K562 (cell line): Measurements from ENCODE around the gene LMO2. TPM values are rescaled to one million over a fixed set of nuclear protein-coding genes. Genes with fewer than 3 reads are reported as not detected.
A peak's percentile ranks its signal among the peaks of the same experiment; 100 is the strongest.

Experiments used
- ATAC-seq: fragments of 200-7000 bp; cut with Tn5 transposase; 3 replicates; pipeline ENCODE4 v1.9.1; 2020; ENCODE audit warnings: moderate library complexity
- BruUV-seq: library from RNA; stranded (reverse); fragments of 400-500 nt; replicated peaks from 2 replicates; lab custom pipeline; 2021; lab: Mats Ljungman, UMichigan
- CTCF ChIA-PET: fragments of 300-600 bp; formaldehyde crosslinking; extraction: SDS; loops from one replicate; lab custom pipeline; 2021; ENCODE audit warnings: low intra/inter-chr PET ratio; lab: Yijun Ruan, JAX
- POLR2A ChIA-PET: fragments of 300-600, 350-650 bp; sonication (Branson Sonifier 250); formaldehyde crosslinking; extraction: SDS; loops from one replicate; lab custom pipeline; 2021; ENCODE audit warnings: antibody characterized with exemption, inconsistent platforms; lab: Yijun Ruan, JAX
- DNase-seq, 4 experiments: peaks; one replicate each; pipeline versions ENCODE4 v3.0.0 to v3.0.0-alpha.2; 2011 to 2018; ENCODE audit warnings: low spot score in 3 of 4, mixed read lengths in 3 of 4; ENCODE audit errors: extremely low read depth in 1 of 4
- FAIRE-seq: peaks from 2 replicates; lab custom pipeline; 2011; peaks lifted over from hg19 to GRCh38; lab: Jason Lieb, UNC
- H2AFZ ChIP-seq: 2 replicates; pipeline ENCODE4 v1.6.0; 2011; ENCODE audit warnings: low read depth, low read length, control low read depth, inconsistent platforms
- H3K27ac ChIP-seq: fragments of 200-600 bp; 3 replicates; pipeline ENCODE4 v1.8.0; 2011; ENCODE audit warnings: low read depth, mild to moderate bottlenecking, control low read depth, inconsistent platforms, low read length, moderate library complexity, mixed read lengths; ENCODE audit errors: extremely low read depth
- H3K27me3 ChIP-seq, 2 experiments: fragments of 300-600 bp in 1 of 2; 2 replicates in 1 of 2; 3 replicates in 1 of 2; pipeline versions ENCODE4 v1.6.0 to v1.8.0; 2011; ENCODE audit warnings: inconsistent platforms in 2 of 2, low read length in 2 of 2, mild to moderate bottlenecking in 1 of 2, mixed read lengths in 1 of 2, moderate library complexity in 1 of 2; ENCODE audit not compliant: control insufficient read depth in 2 of 2, insufficient read depth in 2 of 2
- H3K36me3 ChIP-seq: fragments of 300-600 bp; 3 replicates; pipeline ENCODE4 v1.8.0; 2011; ENCODE audit warnings: mild to moderate bottlenecking, low read length, inconsistent platforms; ENCODE audit not compliant: control insufficient read depth, insufficient read depth
- H3K4me1 ChIP-seq, 2 experiments: fragments of 200-600 bp in 1 of 2; replicated peaks in 1 of 2; 2 replicates in 1 of 2; 3 replicates in 1 of 2; pipeline versions ENCODE4 v1.5.1 to v1.8.0; 2011; ENCODE audit warnings: inconsistent platforms in 2 of 2, low read length in 2 of 2, mild to moderate bottlenecking in 1 of 2, mixed read lengths in 1 of 2, moderate library complexity in 1 of 2; ENCODE audit not compliant: control insufficient read depth in 2 of 2, insufficient read depth in 2 of 2
- H3K4me2 ChIP-seq: 2 replicates; pipeline ENCODE4 v1.6.1; 2011; ENCODE audit warnings: low read length, control low read depth, inconsistent platforms, mixed read lengths; ENCODE audit not compliant: insufficient read depth
- H3K4me3 ChIP-seq: fragments of 200-600 bp; sonication (generic), shearing (Covaris generic); 2 replicates; pipeline ENCODE4 v1.5.1; 2016; ENCODE audit warnings: control low read depth, inconsistent platforms
- H3K79me2 ChIP-seq: fragments of 200-600 bp; 3 replicates; pipeline ENCODE4 v1.8.0; 2011; ENCODE audit warnings: low read length, inconsistent platforms; ENCODE audit not compliant: control insufficient read depth, insufficient read depth
- H3K9ac ChIP-seq, 2 experiments: 2 replicates each; pipeline versions ENCODE4 v1.6.0 to v1.6.1; 2011; ENCODE audit warnings: low read depth in 2 of 2, low read length in 2 of 2, control low read depth in 1 of 2, inconsistent platforms in 1 of 2, mild to moderate bottlenecking in 1 of 2, mixed read lengths in 1 of 2; ENCODE audit not compliant: insufficient read depth in 1 of 2
- H3K9me1 ChIP-seq: one replicate; pipeline ENCODE4 v1.6.0; 2011; ENCODE audit warnings: inconsistent platforms, mild to moderate bottlenecking, low read length, moderate library complexity; ENCODE audit not compliant: control insufficient read depth, insufficient read depth
- H3K9me3 ChIP-seq: replicated peaks from 2 replicates; pipeline ENCODE4 v1.5.1; 2011; ENCODE audit warnings: low read depth, low read length, inconsistent platforms; ENCODE audit not compliant: control insufficient read depth, insufficient read depth
- H4K20me1 ChIP-seq: replicated peaks from 2 replicates; pipeline ENCODE4 v1.6.1; 2011; ENCODE audit warnings: low read length, inconsistent platforms, mixed read lengths; ENCODE audit not compliant: control insufficient read depth, insufficient read depth
- BCOR ChIP-seq: fragments of 450-650 bp; IDR thresholded peaks from 2 replicates; pipeline ENCODE4 v1.6.1; 2016
- FOXJ2 ChIP-seq: fragments of 200-800 bp; sonication (Bioruptor generic); IDR thresholded peaks from 2 replicates; pipeline ENCODE4 v1.6.1; 2016; ENCODE audit warnings: missing genetic modification characterization, missing compliant biosample characterization
- GABPA ChIP-seq: fragments of 200-800 bp; sonication (Bioruptor generic); conservative IDR thresholded peaks from 2 replicates; pipeline ENCODE4 v1.6.1; 2016; ENCODE audit warnings: low read depth, missing genetic modification characterization, missing compliant biosample characterization
- KDM1A ChIP-seq, 2 experiments: fragments of 450-650 bp; IDR thresholded peaks; 2 replicates each; pipeline ENCODE4 v1.6.1; 2016; ENCODE audit warnings: mild to moderate bottlenecking in 2 of 2
- MTA3 ChIP-seq: fragments of 450-650 bp; formaldehyde crosslinking; IDR thresholded peaks from 2 replicates; pipeline ENCODE4 v1.6.1; 2017; ENCODE audit warnings: mild to moderate bottlenecking, borderline replicate concordance
- RBM25 ChIP-seq: fragments of 200-400 bp; formaldehyde crosslinking; IDR thresholded peaks from 2 replicates; pipeline ENCODE4 v1.6.1; 2018; ENCODE audit warnings: low read length, low read depth, moderate library complexity; ENCODE audit not compliant: severe bottlenecking
- RBM34 ChIP-seq: fragments of 200-400 bp; formaldehyde crosslinking; IDR thresholded peaks from 2 replicates; pipeline ENCODE4 v1.6.1; 2018; ENCODE audit warnings: low read length, borderline replicate concordance; ENCODE audit not compliant: insufficient read depth
- SIN3A ChIP-seq, 2 experiments: fragments of 150-350 bp in 1 of 2; IDR thresholded peaks; 2 replicates each; pipeline ENCODE4 v1.6.1; 2011 to 2016; ENCODE audit warnings: borderline replicate concordance in 2 of 2, low read depth in 2 of 2, low read length in 2 of 2, mild to moderate bottlenecking in 2 of 2, moderate library complexity in 2 of 2; ENCODE audit not compliant: control insufficient read depth in 1 of 2
- SIX5 ChIP-seq, 2 experiments: IDR thresholded peaks; 2 replicates each; pipeline ENCODE4 v1.6.1; 2011; ENCODE audit warnings: low read length in 2 of 2, borderline replicate concordance in 1 of 2, low read depth in 1 of 2, mild to moderate bottlenecking in 1 of 2, moderate library complexity in 1 of 2; ENCODE audit not compliant: insufficient read depth in 1 of 2
- SMARCA5 ChIP-seq: fragments of 450-650 bp; IDR thresholded peaks from 2 replicates; pipeline ENCODE4 v1.6.1; 2016
- ZNF121 ChIP-seq: sonication (generic); formaldehyde crosslinking; conservative IDR thresholded peaks from 2 replicates; pipeline ENCODE4 v1.8.0; 2022; ENCODE audit warnings: missing genetic modification reagents
- ZNF224 ChIP-seq: sonication (generic); formaldehyde crosslinking; IDR thresholded peaks from 2 replicates; pipeline ENCODE4 v1.8.0; 2022; ENCODE audit warnings: mild to moderate bottlenecking, missing genetic modification reagents
- in situ Hi-C: fragments of 300-500 bp; cut with MboI; formaldehyde crosslinking; loops from 4 replicates; pipeline ENCODE4 v1.15.0; 2018; ENCODE audit warnings: inconsistent platforms, mixed read lengths
- intact Hi-C: fragments of 100-400 bp; cut with micrococcal nuclease; formaldehyde crosslinking; loops from 2 replicates; pipeline ENCODE4 v1.14.2; 2022
- polyA plus RNA-seq, 8 experiments: library from polyadenylated mRNA; depleted of rRNA in 4 of 8; stranded (reverse) in 5 of 8; unstranded in 3 of 8; fragments of >200 nt; fragmentation: Nextera tagmentation in 2 of 8; fragmentation: Illumina TruSeq in 1 of 8; extraction: Ambion mirVana in 2 of 8; extraction: Trizol in 1 of 8; gene quantifications; 2 replicates each; pipeline versions ENCODE4 v1.2.1 to v1.2.3, GENCODE V29; 2011 to 2014; ENCODE audit warnings: inconsistent platforms in 1 of 8, missing spikeins in 1 of 8
- total RNA-seq, 7 experiments: library from RNA; depleted of rRNA in 6 of 7; stranded (reverse); fragments of >200 nt in 6 of 7; fragmentation: Illumina TruSeq in 2 of 7; extraction: Trizol in 2 of 7; gene quantifications; 2 replicates each; pipeline versions ENCODE4 v1.2.1 to v1.2.3, GENCODE V29; 2011 to 2021; ENCODE audit warnings: low replicate concordance in 1 of 7
- TF ChIP-seq, protein P1 (sequence below): fragments of 250-450 bp; sonication (Bioruptor Pico); IDR thresholded peaks from 2 replicates; pipeline ENCODE4 v1.5.0; 2021

Gene LMO2
- total and polyA plus RNA-seq, 9 of the 15 experiments (the other 6 are each of a cell fraction or from before 2014, with no cell fraction given), result 6.9 to 126 (median 91.5) TPM

DNA sequence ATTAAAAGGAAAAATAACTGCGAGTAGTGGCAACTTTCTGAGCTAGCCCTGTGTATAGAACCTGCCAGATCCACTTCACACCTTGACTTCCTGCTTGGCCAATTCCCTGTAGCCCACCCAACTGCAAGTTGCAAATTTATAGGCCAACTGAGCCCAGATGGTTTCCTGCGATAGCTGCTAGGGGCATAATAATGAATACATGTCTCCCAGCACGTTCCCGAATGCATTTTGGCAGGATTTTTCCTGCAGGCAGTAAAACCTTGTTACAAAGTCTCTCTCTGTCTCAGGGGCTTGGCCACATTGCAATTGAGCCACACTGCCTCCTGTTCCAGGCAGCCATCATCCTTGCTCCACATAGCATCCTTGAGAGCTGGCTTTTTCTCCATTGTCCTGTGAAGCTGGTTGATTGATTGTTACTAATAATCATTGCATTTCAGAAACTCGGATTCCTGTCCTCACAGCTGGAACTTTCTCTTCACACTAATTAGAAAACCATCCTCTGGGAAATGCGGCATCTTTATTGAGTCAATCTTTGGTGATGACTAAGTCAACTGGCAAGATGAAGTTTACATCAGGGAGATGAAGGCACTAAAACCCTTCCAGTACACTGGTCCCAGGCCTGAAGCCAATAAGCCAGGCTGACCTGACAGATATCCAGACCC is 18.6 kb upstream of the LMO2 start (continued):
- TF ChIP-seq SIX5 (IDR thresholded peaks at IDR 0.05; ENCODE audit: borderline replicate concordance in 1 of 2, insufficient read depth in 1 of 2, low read depth in 1 of 2, low read length in 2 of 2), result no peak

DNA sequence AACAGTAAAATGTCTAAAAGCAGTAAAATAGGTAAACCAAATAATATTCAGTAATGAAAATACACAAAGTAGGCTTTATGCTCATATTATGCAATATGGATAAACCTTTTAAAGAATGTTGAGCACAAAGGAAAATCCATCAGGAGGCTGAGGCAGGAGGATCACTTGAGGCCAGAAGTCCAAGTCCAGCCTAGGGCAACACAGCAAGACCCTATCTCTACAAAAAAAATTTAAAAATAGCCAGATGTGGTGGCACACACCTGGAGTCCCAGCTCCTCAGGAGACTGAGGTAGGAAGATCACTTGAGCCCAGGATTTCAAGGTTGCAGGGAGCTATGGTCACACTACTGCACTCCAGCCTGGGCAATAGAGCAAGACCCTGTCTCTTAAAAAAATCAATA is 17.7 kb upstream of the LMO2 start:
- H3K27me3 ChIP-seq, result no peaks in the 10 kb centered on the region
- POLR2A ChIA-PET, result interaction anchor here (1.0 to 1.5 kb wide), 2 partner anchors 10 to 17 kb away, joined by 3 read pairs; no protein-coding TSS in a partner anchor
- no peaks in the 10 kb centered on the region for H4K20me1 ChIP-seq
- peaks cover 6 to 15% of the 10 kb centered on the region in 2 experiments; a peak in 3 of 5 replicates for H3K4me1 ChIP-seq
- no peak for ATAC-seq
- CTCF ChIA-PET, result no interaction called here
- no peaks in the 10 kb centered on the region for H3K36me3 ChIP-seq
- H2AFZ ChIP-seq, result no peak overlapping the region
- H3K4me3 ChIP-seq, result no peak overlapping the region
- FAIRE-seq, result no peak
- in situ Hi-C loops (no loop called here), intact Hi-C loops (no loop called here)
- H3K27ac ChIP-seq, result no peak overlapping the region
- no peak overlapping the region for H3K9ac ChIP-seq
- H3K9me3 ChIP-seq, result peaks cover 16% of the 10 kb centered on the region
- no TSS peak for BruUV-seq
- no peaks in the 10 kb centered on the region for H3K9me1 ChIP-seq
- no peaks in the 10 kb centered on the region for H3K79me2 ChIP-seq
- no peak overlapping the region for H3K4me2 ChIP-seq
- DNase-seq, result no peak
- no peak for TF ChIP-seq ZNF224 (CRISPR knock-in tag)
- no peak for TF ChIP-seq RBM34
- peak; percentile 47; the same call in 1 of the 2 replicates for TF ChIP-seq SMARCA5
- TF ChIP-seq, protein P1, sequence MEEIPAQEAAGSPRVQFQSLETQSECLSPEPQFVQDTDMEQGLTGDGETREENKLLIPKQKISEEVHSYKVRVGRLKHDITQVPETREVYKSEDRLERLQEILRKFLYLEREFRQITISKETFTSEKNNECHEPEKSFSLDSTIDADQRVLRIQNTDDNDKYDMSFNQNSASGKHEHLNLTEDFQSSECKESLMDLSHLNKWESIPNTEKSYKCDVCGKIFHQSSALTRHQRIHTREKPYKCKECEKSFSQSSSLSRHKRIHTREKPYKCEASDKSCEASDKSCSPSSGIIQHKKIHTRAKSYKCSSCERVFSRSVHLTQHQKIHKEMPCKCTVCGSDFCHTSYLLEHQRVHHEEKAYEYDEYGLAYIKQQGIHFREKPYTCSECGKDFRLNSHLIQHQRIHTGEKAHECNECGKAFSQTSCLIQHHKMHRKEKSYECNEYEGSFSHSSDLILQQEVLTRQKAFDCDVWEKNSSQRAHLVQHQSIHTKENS (CRISPR knock-in tag), result no peak
- peak; percentile 93 for TF ChIP-seq ZNF121 (CRISPR knock-in tag)
- TF ChIP-seq BCOR, result peak; percentile 89
- TF ChIP-seq SIN3A (IDR thresholded peaks at IDR 0.05; ENCODE audit: borderline replicate concordance in 2 of 2, control insufficient read depth in 1 of 2, low read depth in 2 of 2, low read length in 2 of 2), result no peak
- TF ChIP-seq RBM25, result peak; percentile 68
- no peak for TF ChIP-seq MTA3
- TF ChIP-seq KDM1A (IDR thresholded peaks at IDR 0.05), result peak; percentile 41 to 68; a peak in 3 of 4 replicates
- TF ChIP-seq FOXJ2, result no peak
- TF ChIP-seq GABPA, result no peak
